Breast epithelium (tissue), 4 donors: Measurements from ENCODE around the gene LDB1. TPM values are rescaled to one million over a fixed set of nuclear protein-coding genes. Genes with fewer than 3 reads are reported as not detected.

Source experiments
- DNase-seq, 2 donors: peaks; one replicate each; pipeline ENCODE4 v3.0.0-alpha.2; 2019; ENCODE audit warnings: low spot score in 2 of 2
- H3K27ac ChIP-seq, 2 donors: fragments of 200-600 bp; sonication (generic) in 1 of 2; one replicate each; pipeline ENCODE4 v1.5.1; 2016 to 2019; ENCODE audit warnings: mild to moderate bottlenecking in 1 of 2
- H3K27me3 ChIP-seq, 2 donors: fragments of 200-600 bp; sonication (generic) in 1 of 2; one replicate each; pipeline versions ENCODE4 v1.5.1 to v1.6.0; 2017 to 2019; ENCODE audit warnings: control low read depth in 1 of 2, mild to moderate bottlenecking in 1 of 2
- H3K36me3 ChIP-seq: fragments of 200-600 bp; one replicate; pipeline ENCODE4 v1.5.1; 2019
- H3K4me1 ChIP-seq, 2 donors: fragments of 200-600 bp; sonication (generic); one replicate each; pipeline ENCODE4 v1.5.1; 2016 to 2019; ENCODE audit warnings: control low read depth in 1 of 2
- H3K4me3 ChIP-seq, 3 donors: fragments of 200-600 bp; sonication (generic); 1 replicate in 2 of 3; 2 replicates in 1 of 3; pipeline ENCODE4 v1.5.1; 2016 to 2019; ENCODE audit warnings: mild to moderate bottlenecking in 3 of 3, moderate library complexity in 2 of 3
- H3K9me3 ChIP-seq, 2 donors: fragments of 200-600 bp; sonication (generic) in 1 of 2; one replicate each; pipeline ENCODE4 v1.5.1; 2016 to 2019; ENCODE audit warnings: control low read depth in 1 of 2
- CTCF ChIP-seq, 3 donors: fragments of 450-650 bp; IDR thresholded peaks; one replicate each; pipeline ENCODE4 v1.5.1; 2016 to 2017; ENCODE audit warnings: antibody characterized with exemption in 3 of 3, mild to moderate bottlenecking in 3 of 3, moderate library complexity in 3 of 3
- POLR2A ChIP-seq: fragments of 450-650 bp; IDR thresholded peaks from one replicate; pipeline ENCODE4 v1.6.1; 2016; ENCODE audit warnings: antibody characterized with exemption, mild to moderate bottlenecking, moderate library complexity
- POLR2AphosphoS5 ChIP-seq, 3 donors: sonication (generic); formaldehyde crosslinking; IDR thresholded peaks; one replicate each; pipeline ENCODE4 v1.6.1; 2017; ENCODE audit warnings: antibody characterized with exemption in 3 of 3
- intact Hi-C: fragments of 100-400 bp; cut with DNase I; formaldehyde crosslinking; loops from one replicate; pipeline ENCODE4 v1.15.1; 2023; ENCODE audit warnings: low total_unique reads
- total RNA-seq, 3 donors: library from RNA; depleted of rRNA; stranded (reverse); fragments of >200 nt; gene quantifications; one replicate each; pipeline ENCODE4 v1.1.0, GENCODE V29; 2016

The LDB1 gene
- total RNA-seq, 3 donors from 2014 or later = 29.6 to 53.6 (median 43.6) TPM

- Histone ChIP-seq H3K27ac (no peak overlapping the region), H3K36me3 (peaks cover 3% of the 10 kb centered on the region), H3K27me3 (no peaks in the 10 kb centered on the region), H3K4me1 (no peaks in the 10 kb centered on the region), H3K9me3 (no peaks in the 10 kb centered on the region), H3K4me3 (no peak overlapping the region)
- DNase-seq = no peak
- TF ChIP-seq POLR2A = no peak
- intact Hi-C loops = no loop called here
Observed at GRCh38 chr10:102141583-102142107, 21.5 kb upstream of the LDB1 start.

GRCh38 chr10:102140913-102141540 is 20.9 kb upstream of the LDB1 start:
- no peak for DNase-seq
- H3K9me3 ChIP-seq = no peaks in the 10 kb centered on the region
- no peak overlapping the region for H3K4me3 ChIP-seq
- H3K27me3 ChIP-seq = no peaks in the 10 kb centered on the region
- intact Hi-C loops = no loop called here
- peaks cover 3% of the 10 kb centered on the region for H3K36me3 ChIP-seq
- H3K27ac ChIP-seq = no peak overlapping the region
- no peaks in the 10 kb centered on the region for H3K4me1 ChIP-seq
- TF ChIP-seq POLR2AphosphoS5 (IDR thresholded peaks at IDR 0.05) (no peak), CTCF (IDR thresholded peaks at IDR 0.05) (no peak), POLR2A (no peak)

GRCh38 chr10:102140218-102140617 is 20.1 kb upstream of the LDB1 start:
- intact Hi-C loops = no loop called here
- Histone ChIP-seq H3K27me3 (no peaks in the 10 kb centered on the region), H3K36me3 (peaks cover 3% of the 10 kb centered on the region), H3K27ac (no peak overlapping the region), H3K9me3 (no peaks in the 10 kb centered on the region), H3K4me1 (no peaks in the 10 kb centered on the region), H3K4me3 (no peak overlapping the region)
- DNase-seq = no peak
- TF ChIP-seq CTCF (IDR thresholded peaks at IDR 0.05) = no peak
- TF ChIP-seq POLR2A = no peak
- TF ChIP-seq POLR2AphosphoS5 (IDR thresholded peaks at IDR 0.05) = no peak

GRCh38 chr10:102139281-102140110 is 19.3 kb upstream of the LDB1 start:
- intact Hi-C loops = no loop called here
- H3K27ac ChIP-seq = no peak overlapping the region
- no peak overlapping the region for H3K4me3 ChIP-seq
- no peaks in the 10 kb centered on the region for H3K9me3 ChIP-seq
- H3K36me3 ChIP-seq = peaks cover 3% of the 10 kb centered on the region
- H3K4me1 ChIP-seq = peaks cover 0 to 1% of the 10 kb centered on the region in 2 donors
- no peaks in the 10 kb centered on the region for H3K27me3 ChIP-seq
- no peak for TF ChIP-seq CTCF (IDR thresholded peaks at IDR 0.05)
- no peak for TF ChIP-seq POLR2AphosphoS5 (IDR thresholded peaks at IDR 0.05)
- no peak for TF ChIP-seq POLR2A
- no peak for DNase-seq

GRCh38 chr10:102135956-102136526 is 15.9 kb upstream of the LDB1 start:
- TF ChIP-seq CTCF (IDR thresholded peaks at IDR 0.05) = no peak
- TF ChIP-seq POLR2AphosphoS5 (IDR thresholded peaks at IDR 0.05) = no peak
- TF ChIP-seq POLR2A = no peak
- Histone ChIP-seq H3K27me3 (no peaks in the 10 kb centered on the region), H3K9me3 (no peaks in the 10 kb centered on the region), H3K4me1 (peaks cover 0 to 8% of the 10 kb centered on the region in 2 donors), H3K27ac (no peak overlapping the region), H3K36me3 (peaks cover 3% of the 10 kb centered on the region), H3K4me3 (no peak overlapping the region)
- DNase-seq = no peak
- intact Hi-C loops = no loop called here
